NCI-H128 (cell line): ENCODE measurements around the gene UBR4.

ENCODE experiments used
- DNase-seq: peaks from one replicate; lab custom pipeline; 2025; ENCODE audit not compliant: unreplicated experiment; lab: John Stamatoyannopoulos, UW

The UBR4 gene

GRCh38 chr1:19038732-19039131 lies 171.3 kb downstream of the UBR4 start:
- no peak for DNase-seq

GRCh38 chr1:19038096-19038495 lies 172.0 kb downstream of the UBR4 start:
- DNase-seq = no peak

DNA sequence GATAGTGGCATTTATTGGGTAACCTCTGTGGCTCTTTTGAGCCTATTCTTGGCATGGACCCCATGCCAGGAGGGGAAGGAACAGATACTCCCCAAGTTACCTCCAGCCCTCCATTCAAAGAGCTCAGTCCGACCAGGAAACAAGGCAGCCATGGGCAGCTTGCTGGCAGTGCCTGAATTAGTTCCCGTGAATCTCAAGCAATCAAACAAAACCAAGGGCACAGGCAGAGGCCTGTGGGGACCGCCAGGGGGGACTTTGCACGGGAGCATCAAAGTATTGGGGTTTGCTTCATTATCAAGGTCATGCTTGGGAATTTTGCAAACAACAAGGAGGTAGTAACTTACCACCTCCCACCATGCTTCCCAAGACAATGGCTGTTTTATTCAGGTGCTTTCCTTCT lies 172.4 kb downstream of the UBR4 start:
- no peak for DNase-seq

- no peak for DNase-seq
Measured at GRCh38 chr1:19036813-19037605, 173.1 kb downstream of the UBR4 start.

GRCh38 chr1:19036041-19036812 lies 173.8 kb downstream of the UBR4 start:
- DNase-seq = no peak

- no peak for DNase-seq
Measured at GRCh38 chr1:19035377-19036040, 174.6 kb downstream of the UBR4 start.

GRCh38 chr1:19034721-19035120 lies 175.3 kb downstream of the UBR4 start:
- no peak for DNase-seq

DNA sequence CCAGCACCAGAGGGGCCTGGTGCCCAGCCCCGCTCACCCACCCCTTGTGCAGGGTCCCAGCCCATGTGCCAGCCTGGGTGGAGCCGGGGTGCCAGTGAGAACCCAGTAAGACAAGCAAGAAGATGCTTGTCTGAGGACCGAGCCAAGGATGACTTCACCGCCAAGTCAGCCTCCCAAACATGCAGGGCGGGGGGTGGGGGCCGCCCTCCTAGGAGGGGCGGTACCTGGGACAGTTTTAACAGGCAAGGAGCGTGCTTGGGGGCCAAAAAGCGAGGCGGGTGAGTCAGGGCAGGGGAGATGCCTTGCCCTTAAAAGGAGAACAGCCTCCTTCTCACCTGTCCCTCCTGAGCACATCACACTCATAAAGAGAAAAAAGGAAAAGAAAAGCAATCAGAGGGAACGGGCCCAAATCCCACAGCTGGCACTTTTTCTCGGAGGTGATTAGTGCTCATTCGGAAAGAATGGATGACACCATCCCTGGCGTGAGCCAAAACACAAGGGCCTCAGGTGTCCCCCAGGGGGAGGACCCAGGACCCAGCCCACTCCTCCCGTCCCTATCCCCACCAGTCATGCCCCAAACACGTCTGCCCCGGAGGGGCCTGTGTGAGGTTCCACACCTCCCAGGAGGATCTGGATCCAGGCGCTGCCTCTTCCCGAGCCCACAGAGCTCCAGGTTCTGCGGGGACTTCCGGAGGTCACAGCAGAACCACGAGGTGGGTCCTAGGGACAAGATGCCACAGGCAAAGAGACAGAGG lies 176.0 kb downstream of the UBR4 start:
- DNase-seq = no peak

GRCh38 chr1:19033515-19033839 lies 176.6 kb downstream of the UBR4 start:
- DNase-seq = no peak

GRCh38 chr1:19032701-19033514 lies 177.2 kb downstream of the UBR4 start:
- DNase-seq = no peak

- no peak for DNase-seq
Measured at GRCh38 chr1:19032413-19032695, 177.7 kb downstream of the UBR4 start.

DNA sequence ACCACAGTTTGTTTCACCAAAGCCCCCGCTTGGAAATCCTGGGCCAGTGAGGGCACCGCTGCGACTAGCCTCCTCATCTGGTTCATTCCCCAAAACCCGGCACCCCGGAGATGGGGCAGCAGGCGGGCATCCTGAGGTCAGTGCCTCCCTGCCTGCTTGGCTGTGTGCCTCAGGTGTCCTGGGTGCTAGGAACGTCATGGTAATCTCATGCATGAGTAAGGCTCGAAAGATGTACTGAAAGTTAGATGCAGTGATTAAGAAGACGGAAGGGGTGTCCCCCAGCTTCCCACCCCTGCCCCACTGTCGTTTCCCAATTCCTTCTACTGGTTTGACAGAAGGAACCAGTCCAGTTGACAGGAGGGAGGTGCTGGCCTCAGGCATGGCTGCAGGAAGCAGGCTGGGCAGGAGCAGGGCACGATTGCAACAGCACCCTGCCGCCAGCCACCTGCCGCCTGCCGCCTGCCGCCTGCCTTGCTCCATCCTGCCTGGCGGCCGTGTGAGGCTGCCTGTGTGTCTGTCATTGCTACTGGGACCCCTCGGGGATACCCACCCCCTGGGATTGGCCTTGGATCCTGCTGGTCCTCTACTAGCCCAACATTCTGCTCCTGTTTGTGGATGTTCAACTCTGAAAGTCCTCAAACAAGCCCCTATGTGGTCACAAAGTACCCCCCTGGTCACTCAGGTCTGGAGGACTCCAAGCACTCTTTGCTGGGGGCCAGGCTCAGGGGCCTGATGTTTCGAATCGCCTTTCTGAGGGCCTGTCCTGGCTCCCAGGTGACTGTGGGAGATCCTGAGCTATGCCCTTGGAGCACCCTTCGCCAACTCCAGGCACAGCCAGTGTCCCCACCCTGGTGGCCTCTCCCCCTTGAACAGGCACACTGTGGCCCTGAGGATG lies 180.6 kb downstream of the UBR4 start:
- DNase-seq = no peak

DNA sequence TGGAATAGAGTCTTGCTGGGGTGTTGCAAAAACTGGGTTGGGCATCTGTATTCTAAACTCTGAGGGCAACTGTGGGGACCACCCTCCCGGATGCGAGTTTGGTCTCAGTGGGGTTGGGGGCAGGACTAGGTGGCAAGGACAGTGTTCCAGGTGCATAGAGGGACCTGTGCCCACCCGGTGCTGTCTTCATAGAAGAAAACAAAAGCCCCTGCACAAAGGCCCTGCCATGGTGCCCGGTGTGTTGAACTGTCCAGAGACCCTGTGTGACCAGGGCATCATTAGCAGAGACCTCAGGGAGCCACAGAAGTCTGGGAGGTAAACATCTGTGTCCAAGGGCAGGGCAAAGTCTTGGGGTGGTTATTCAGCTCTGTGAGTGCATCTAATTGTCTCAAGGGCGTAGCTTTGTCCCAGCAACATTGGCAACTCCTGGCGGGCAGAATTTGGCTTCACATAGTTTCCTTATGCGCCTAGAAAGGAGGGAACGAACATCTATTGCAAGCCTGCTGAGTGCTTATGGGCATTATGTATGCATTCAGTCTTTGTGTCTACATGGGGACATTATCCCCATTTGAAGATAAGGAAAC lies 181.4 kb downstream of the UBR4 start:
- no peak for DNase-seq

DNA sequence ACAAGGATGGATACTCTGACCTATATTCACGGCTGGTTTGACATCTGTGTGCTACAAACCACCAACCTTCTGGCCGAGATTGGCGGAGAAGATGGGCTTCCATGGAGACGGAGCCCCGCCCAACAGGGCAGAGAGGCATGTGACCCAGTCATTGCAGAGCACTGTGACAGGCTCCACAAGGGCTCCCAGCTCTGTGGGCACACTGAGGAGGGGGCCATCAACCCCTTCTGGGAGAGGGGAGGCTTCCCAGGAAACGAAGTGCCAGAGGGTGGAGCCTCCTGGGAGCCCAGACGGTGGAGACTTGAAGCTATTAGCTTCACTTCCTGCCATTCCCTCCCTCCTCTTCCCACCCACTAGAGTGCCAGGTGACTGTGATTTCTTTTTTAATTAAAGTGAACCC lies 182.0 kb downstream of the UBR4 start:
- DNase-seq = peak; percentile 28
